ENCODE results near the gene PPP2R5B.

DNA sequence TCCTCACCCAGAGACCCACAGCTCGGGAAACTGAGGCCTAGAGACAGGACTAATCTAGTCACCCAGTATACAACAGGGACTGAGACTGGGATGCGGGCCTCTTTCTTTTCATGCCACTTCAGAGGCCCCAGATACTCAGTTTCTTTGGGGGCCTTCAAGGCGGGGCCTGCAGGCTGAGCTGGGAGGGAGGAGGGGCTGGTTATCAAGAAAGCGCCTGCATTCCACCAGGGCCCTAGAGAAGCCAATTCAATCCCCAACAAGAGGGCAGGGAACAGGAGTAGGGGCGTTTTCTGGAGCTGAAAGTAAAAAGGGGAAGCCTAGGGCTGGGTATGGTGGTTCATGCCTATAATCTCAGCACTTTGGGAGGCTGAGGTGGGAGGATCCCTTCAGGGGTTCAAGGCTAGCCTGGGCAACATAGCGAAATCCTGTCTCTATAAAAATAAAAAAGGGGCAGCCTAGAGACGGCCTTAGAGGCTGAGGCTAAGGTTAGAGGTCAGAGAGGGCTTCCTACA is 9.1 kb upstream of the PPP2R5B start:
- no peak for TF ChIP-seq EZH2 (IDR thresholded peaks at IDR 0.05)
- no peak for TF ChIP-seq EZH2phosphoT487 (IDR thresholded peaks at IDR 0.05)
